Gastrocnemius medialis (tissue), 4 donors: ENCODE data around the gene FADD. TPM values are rescaled to one million over a fixed set of nuclear protein-coding genes. Genes with fewer than 3 reads are reported as not detected.

ENCODE experiments used
- ATAC-seq, 2 donors: fragments of 150-250 bp; one replicate each; pipeline ENCODE4 v1.9.1; 2016
- DNase-seq, 2 donors: peaks; one replicate each; pipeline ENCODE4 v3.0.0-alpha.2; 2019
- H3K27ac ChIP-seq, 4 donors: fragments of 200-600 bp; sonication (generic); 1 replicate in 1 of 4; 2 replicates in 3 of 4; pipeline ENCODE4 v1.5.1; 2016 to 2018; ENCODE audit warnings: mild to moderate bottlenecking in 2 of 4, moderate library complexity in 1 of 4
- H3K27me3 ChIP-seq, 3 donors: fragments of 200-600 bp; sonication (generic) in 2 of 3; 1 replicate in 1 of 3; 2 replicates in 2 of 3; pipeline versions ENCODE4 v1.5.1 to v1.6.0; 2016 to 2019; ENCODE audit warnings: mild to moderate bottlenecking in 1 of 3, moderate library complexity in 1 of 3
- H3K36me3 ChIP-seq, 2 donors: fragments of 200-600 bp; sonication (generic) in 1 of 2; one replicate each; pipeline ENCODE4 v1.5.1; 2017 to 2018
- H3K4me1 ChIP-seq, 2 donors: fragments of 200-600 bp; sonication (generic) in 1 of 2; one replicate each; pipeline ENCODE4 v1.5.1; 2016 to 2017; ENCODE audit warnings: mild to moderate bottlenecking in 2 of 2
- H3K4me3 ChIP-seq, 4 donors: fragments of 200-600 bp; sonication (generic) in 3 of 4; 1 replicate in 1 of 4; 2 replicates in 3 of 4; pipeline ENCODE4 v1.5.1; 2016 to 2019; ENCODE audit warnings: mild to moderate bottlenecking in 2 of 4
- H3K9me3 ChIP-seq, 3 donors: fragments of 200-600 bp; sonication (generic) in 2 of 3; 1 replicate in 1 of 3; 2 replicates in 2 of 3; pipeline ENCODE4 v1.5.1; 2016 to 2019
- CTCF ChIP-seq, 5 experiments: fragments of 450-650 bp in 3 of 5; fragments of 200-600 bp in 2 of 5; sonication (generic) in 2 of 5; IDR thresholded peaks in 4 of 5; conservative IDR thresholded peaks in 1 of 5; 1 replicate in 4 of 5; 2 replicates in 1 of 5; pipeline ENCODE4 v1.5.1; 2016 to 2019; ENCODE audit warnings: antibody characterized with exemption in 5 of 5, mild to moderate bottlenecking in 3 of 5, moderate library complexity in 3 of 5
- POLR2A ChIP-seq, 2 donors: fragments of 450-650 bp; IDR thresholded peaks; one replicate each; pipeline ENCODE4 v1.6.1; 2017; ENCODE audit warnings: antibody characterized with exemption in 2 of 2, mild to moderate bottlenecking in 2 of 2, moderate library complexity in 2 of 2
- in situ Hi-C, 4 donors: fragments of 200-750 bp; cut with MboI; loops; one replicate each; pipeline versions ENCODE4 v1.15.0 to v1.8.0; 2017; ENCODE audit warnings: low sequenced_read_pairs in 4 of 4
- intact Hi-C: fragments of 100-400 bp; cut with DNase I; formaldehyde crosslinking; loops from one replicate; pipeline ENCODE4 v1.15.1; 2023; ENCODE audit warnings: low total_unique reads
- total RNA-seq, 4 donors: library from RNA; depleted of rRNA; stranded (reverse); fragments of >200 nt; gene quantifications; one replicate each; pipeline versions ENCODE4 v1.1.0 to v1.2.3, GENCODE V29; 2016

Gene FADD
- total RNA-seq, 4 donors from 2014 or later, result 6.9 to 17.3 (median 10.4) TPM

GRCh38 chr11:70167120-70167519 is 36.0 kb upstream of the FADD start:
- Histone ChIP-seq H3K27me3 (peaks cover 2 to 3% (median 3%) of the 10 kb centered on the region in 3 donors), H3K4me3 (no peak overlapping the region), H3K4me1 (no peaks in the 10 kb centered on the region), H3K36me3 (no peaks in the 10 kb centered on the region), H3K27ac (no peak overlapping the region), H3K9me3 (no peaks in the 10 kb centered on the region)
- DNase-seq (no peak), ATAC-seq (no peak)
- TF ChIP-seq POLR2A (IDR thresholded peaks at IDR 0.05) (no peak), CTCF (IDR thresholded peaks at IDR 0.05 in 4 of 5, conservative IDR thresholded peaks at IDR 0.05 in 1 of 5) (no peak)
- intact Hi-C loops, result no loop called here
- in situ Hi-C loops, result no loop called here

GRCh38 chr11:70167723-70168404 is 35.2 kb upstream of the FADD start:
- Histone ChIP-seq H3K36me3 (no peaks in the 10 kb centered on the region), H3K4me1 (no peaks in the 10 kb centered on the region), H3K27ac (no peak overlapping the region), H3K27me3 (peaks cover 0 to 3% (median 2%) of the 10 kb centered on the region in 3 donors), H3K9me3 (no peaks in the 10 kb centered on the region), H3K4me3 (no peak overlapping the region)
- intact Hi-C loops (no loop called here), in situ Hi-C loops (no loop called here)
- ATAC-seq, result no peak
- TF ChIP-seq POLR2A (IDR thresholded peaks at IDR 0.05) (no peak), CTCF (IDR thresholded peaks at IDR 0.05 in 4 of 5, conservative IDR thresholded peaks at IDR 0.05 in 1 of 5) (no peak)
- no peak for DNase-seq

GRCh38 chr11:70168405-70168754 is 34.7 kb upstream of the FADD start:
- H3K4me3 ChIP-seq, result no peak overlapping the region
- no peaks in the 10 kb centered on the region for H3K36me3 ChIP-seq
- ATAC-seq (no peak), DNase-seq (no peak)
- in situ Hi-C loops, result no loop called here
- TF ChIP-seq POLR2A (IDR thresholded peaks at IDR 0.05), result no peak
- H3K4me1 ChIP-seq, result no peaks in the 10 kb centered on the region
- intact Hi-C loops, result no loop called here
- H3K27me3 ChIP-seq, result peaks cover 0 to 3% (median 2%) of the 10 kb centered on the region in 3 donors
- H3K27ac ChIP-seq, result no peak overlapping the region
- no peaks in the 10 kb centered on the region for H3K9me3 ChIP-seq

- in situ Hi-C loops (no loop called here), intact Hi-C loops (no loop called here)
- Histone ChIP-seq H3K27me3 (peaks cover 0 to 3% (median 2%) of the 10 kb centered on the region in 3 donors), H3K36me3 (no peaks in the 10 kb centered on the region), H3K27ac (no peak overlapping the region), H3K4me1 (no peaks in the 10 kb centered on the region), H3K4me3 (no peak overlapping the region), H3K9me3 (no peaks in the 10 kb centered on the region)
- TF ChIP-seq POLR2A (IDR thresholded peaks at IDR 0.05), result no peak
- no peak for TF ChIP-seq CTCF (IDR thresholded peaks at IDR 0.05 in 4 of 5, conservative IDR thresholded peaks at IDR 0.05 in 1 of 5)
- no peak for DNase-seq
- ATAC-seq, result no peak
Observed at GRCh38 chr11:70169127-70169526, 34.0 kb upstream of the FADD start.

GRCh38 chr11:70169632-70170031 is 33.5 kb upstream of the FADD start:
- no peaks in the 10 kb centered on the region for H3K36me3 ChIP-seq
- ATAC-seq (no peak), DNase-seq (no peak)
- H3K4me3 ChIP-seq, result no peak overlapping the region
- in situ Hi-C loops, result loop anchor here in 1 of 4 donors (10.0 kb wide), 1 partner anchor 245 kb away; no protein-coding TSS in a partner anchor
- H3K9me3 ChIP-seq, result no peaks in the 10 kb centered on the region
- intact Hi-C loops, result no loop called here
- no peak overlapping the region for H3K27ac ChIP-seq
- peaks cover 0 to 3% (median 2%) of the 10 kb centered on the region in 3 donors for H3K27me3 ChIP-seq
- TF ChIP-seq CTCF (IDR thresholded peaks at IDR 0.05 in 4 of 5, conservative IDR thresholded peaks at IDR 0.05 in 1 of 5) (no peak), POLR2A (IDR thresholded peaks at IDR 0.05) (no peak)
- no peaks in the 10 kb centered on the region for H3K4me1 ChIP-seq
